HUDEP-2 (cell line): ENCODE results near the gene XCL1.

Source experiments
- DNase-seq, 76 experiments: peaks; one replicate each; lab custom pipeline; 2025; ENCODE audit not compliant: unreplicated experiment in 76 of 76; lab: John Stamatoyannopoulos, UW

XCL1 gene

DNA sequence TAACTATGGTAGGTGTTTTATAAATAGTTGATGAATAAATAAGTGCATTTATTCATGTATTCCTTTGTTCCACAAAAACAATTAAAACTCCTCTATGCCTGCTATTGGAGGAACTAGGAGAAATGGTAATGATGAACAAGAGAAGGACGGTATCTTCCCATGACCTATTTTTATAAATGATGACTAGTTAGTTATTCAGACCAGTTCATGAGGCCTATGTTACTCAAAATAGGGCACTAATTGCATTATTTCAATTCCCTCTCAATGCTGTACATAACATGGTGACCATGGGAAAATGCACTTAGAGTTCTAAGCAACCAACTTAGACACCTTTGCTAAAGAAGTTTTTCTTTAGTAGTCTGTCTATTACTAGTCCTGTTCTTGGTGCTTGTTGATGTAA is 53.1 kb downstream of the XCL1 start:
- DNase-seq = no peak
